Measurements from ENCODE around the gene VSIG10L2.

VSIG10L2 gene

DNA sequence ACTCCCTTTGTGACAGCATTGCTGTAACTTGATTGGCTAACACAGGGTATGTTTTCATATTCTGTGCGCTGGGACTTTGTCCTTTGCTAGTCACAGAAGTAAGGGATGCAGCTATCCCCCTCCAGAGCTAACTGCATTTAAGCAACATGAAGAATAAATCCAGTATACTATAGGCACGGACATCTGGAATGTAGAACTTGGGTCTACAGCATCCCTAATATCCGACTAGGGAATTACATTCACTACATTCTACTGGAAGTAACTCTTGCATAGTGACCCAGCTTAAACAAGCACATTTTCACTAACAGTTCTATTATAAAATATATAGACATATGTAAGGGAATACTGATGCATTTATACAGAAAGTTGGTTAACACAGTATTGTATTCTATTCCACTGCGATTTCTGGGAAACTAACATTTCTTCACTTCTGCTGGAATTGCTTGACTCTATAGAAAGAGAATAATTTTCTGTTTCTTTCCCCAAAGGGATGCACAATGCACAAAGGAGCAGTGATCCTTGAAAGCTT, 13.1 kb downstream of the VSIG10L2 start:
- no peaks in the 10 kb centered on the region for H3K9me2 ChIP-seq (replicated peaks; ENCODE audit: insufficient read depth, low read length)
- H3K27me3 ChIP-seq (ENCODE audit: low read length) = no peaks in the 10 kb centered on the region
- H3K36me3 ChIP-seq (ENCODE audit: low read length) = no peaks in the 10 kb centered on the region
- no peaks in the 10 kb centered on the region for H3F3A ChIP-seq (ENCODE audit: insufficient read depth)
- H3K9me3 ChIP-seq (ENCODE audit: insufficient read depth, low read length) = no peaks in the 10 kb centered on the region
- no peak overlapping the region for H3K4me2 ChIP-seq (ENCODE audit: low read depth, low read length, poor library complexity, severe bottlenecking)
- H3K79me2 ChIP-seq (ENCODE audit: insufficient read depth, low read length) = no peaks in the 10 kb centered on the region
- no peak overlapping the region for H3K27ac ChIP-seq (ENCODE audit: low read depth, low read length)
- no peak overlapping the region for H3K9ac ChIP-seq (ENCODE audit: low read length)
- TF ChIP-seq, protein P1, sequence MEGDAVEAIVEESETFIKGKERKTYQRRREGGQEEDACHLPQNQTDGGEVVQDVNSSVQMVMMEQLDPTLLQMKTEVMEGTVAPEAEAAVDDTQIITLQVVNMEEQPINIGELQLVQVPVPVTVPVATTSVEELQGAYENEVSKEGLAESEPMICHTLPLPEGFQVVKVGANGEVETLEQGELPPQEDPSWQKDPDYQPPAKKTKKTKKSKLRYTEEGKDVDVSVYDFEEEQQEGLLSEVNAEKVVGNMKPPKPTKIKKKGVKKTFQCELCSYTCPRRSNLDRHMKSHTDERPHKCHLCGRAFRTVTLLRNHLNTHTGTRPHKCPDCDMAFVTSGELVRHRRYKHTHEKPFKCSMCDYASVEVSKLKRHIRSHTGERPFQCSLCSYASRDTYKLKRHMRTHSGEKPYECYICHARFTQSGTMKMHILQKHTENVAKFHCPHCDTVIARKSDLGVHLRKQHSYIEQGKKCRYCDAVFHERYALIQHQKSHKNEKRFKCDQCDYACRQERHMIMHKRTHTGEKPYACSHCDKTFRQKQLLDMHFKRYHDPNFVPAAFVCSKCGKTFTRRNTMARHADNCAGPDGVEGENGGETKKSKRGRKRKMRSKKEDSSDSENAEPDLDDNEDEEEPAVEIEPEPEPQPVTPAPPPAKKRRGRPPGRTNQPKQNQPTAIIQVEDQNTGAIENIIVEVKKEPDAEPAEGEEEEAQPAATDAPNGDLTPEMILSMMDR (IDR thresholded peaks at IDR 0.05; ENCODE audit: insufficient read depth, low read length, poor library complexity, severe bottlenecking) = no peak
- TF ChIP-seq EZH2phosphoT487 (conservative IDR thresholded peaks at IDR 0.05; ENCODE audit: low read length) = no peak
- no peak overlapping the region for H3K4me3 ChIP-seq (ENCODE audit: insufficient read depth, low read length, poor library complexity, severe bottlenecking)
- H4K20me1 ChIP-seq (ENCODE audit: low read depth, low read length) = no peaks in the 10 kb centered on the region
- no peak overlapping the region for H2AFZ ChIP-seq (ENCODE audit: low read depth, low read length, severe bottlenecking)

DNA sequence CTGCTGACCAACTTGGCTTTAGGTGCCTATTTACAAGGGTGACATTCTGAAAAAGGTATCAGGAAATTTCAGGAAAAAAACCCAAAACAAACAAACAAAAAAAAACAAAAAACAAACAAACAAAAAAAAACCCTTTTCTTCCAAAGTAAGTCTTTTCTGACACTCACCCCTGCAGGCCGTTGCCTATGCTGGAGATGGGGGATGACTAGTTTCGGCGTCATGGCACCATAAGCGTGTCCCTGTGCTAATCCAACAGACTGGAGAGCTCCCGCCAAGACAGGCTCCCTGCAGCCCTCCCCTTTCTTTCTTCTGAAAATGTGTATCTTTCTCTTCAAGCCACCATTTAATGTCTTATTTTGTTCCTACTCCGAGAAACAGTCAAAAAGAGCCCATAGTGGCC, 13.7 kb downstream of the VSIG10L2 start:
- Histone ChIP-seq H3K4me2 (ENCODE audit: low read depth, low read length, poor library complexity, severe bottlenecking) (no peak overlapping the region), H4K20me1 (ENCODE audit: low read depth, low read length) (no peaks in the 10 kb centered on the region), H2AFZ (ENCODE audit: low read depth, low read length, severe bottlenecking) (no peak overlapping the region), H3K9me3 (ENCODE audit: insufficient read depth, low read length) (no peaks in the 10 kb centered on the region), H3K9ac (ENCODE audit: low read length) (no peak overlapping the region), H3F3A (ENCODE audit: insufficient read depth) (no peaks in the 10 kb centered on the region), H3K27me3 (ENCODE audit: low read length) (no peaks in the 10 kb centered on the region), H3K4me3 (ENCODE audit: insufficient read depth, low read length, poor library complexity, severe bottlenecking) (no peak overlapping the region), H3K27ac (ENCODE audit: low read depth, low read length) (no peak overlapping the region), H3K36me3 (ENCODE audit: low read length) (no peaks in the 10 kb centered on the region), H3K79me2 (ENCODE audit: insufficient read depth, low read length) (no peaks in the 10 kb centered on the region), H3K9me2 (replicated peaks; ENCODE audit: insufficient read depth, low read length) (no peaks in the 10 kb centered on the region)
- TF ChIP-seq, protein P1 (IDR thresholded peaks at IDR 0.05; ENCODE audit: insufficient read depth, low read length, poor library complexity, severe bottlenecking) = no peak
- TF ChIP-seq EZH2phosphoT487 (conservative IDR thresholded peaks at IDR 0.05; ENCODE audit: low read length) = no peak

DNA sequence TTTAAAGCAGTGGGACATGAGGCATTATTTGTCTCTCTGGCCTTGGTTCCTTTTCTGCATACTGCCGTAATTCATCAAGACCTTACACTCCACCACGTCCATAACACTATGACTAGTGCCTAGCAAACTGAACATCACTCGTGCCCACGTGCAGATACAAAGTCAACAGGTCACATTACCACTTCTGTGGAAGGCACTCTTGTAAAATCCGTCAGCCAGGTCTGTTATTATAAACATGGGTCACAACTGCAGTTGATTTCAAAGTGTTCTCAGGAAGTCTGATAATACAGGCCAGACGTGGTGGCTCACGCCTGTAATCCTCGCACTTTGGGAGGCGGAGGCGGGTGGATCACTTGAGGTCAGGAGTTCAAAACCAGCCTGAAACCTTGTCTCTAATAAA, 14.1 kb downstream of the VSIG10L2 start:
- H3K9me2 ChIP-seq (replicated peaks; ENCODE audit: insufficient read depth, low read length) = no peaks in the 10 kb centered on the region
- no peaks in the 10 kb centered on the region for H3K79me2 ChIP-seq (ENCODE audit: insufficient read depth, low read length)
- H3K27ac ChIP-seq (ENCODE audit: low read depth, low read length) = no peak overlapping the region
- no peak overlapping the region for H3K4me2 ChIP-seq (ENCODE audit: low read depth, low read length, poor library complexity, severe bottlenecking)
- H3K36me3 ChIP-seq (ENCODE audit: low read length) = no peaks in the 10 kb centered on the region
- no peak overlapping the region for H3K9ac ChIP-seq (ENCODE audit: low read length)
- no peak overlapping the region for H2AFZ ChIP-seq (ENCODE audit: low read depth, low read length, severe bottlenecking)
- no peaks in the 10 kb centered on the region for H4K20me1 ChIP-seq (ENCODE audit: low read depth, low read length)
- no peaks in the 10 kb centered on the region for H3F3A ChIP-seq (ENCODE audit: insufficient read depth)
- no peaks in the 10 kb centered on the region for H3K9me3 ChIP-seq (ENCODE audit: insufficient read depth, low read length)
- no peaks in the 10 kb centered on the region for H3K27me3 ChIP-seq (ENCODE audit: low read length)
- no peak overlapping the region for H3K4me3 ChIP-seq (ENCODE audit: insufficient read depth, low read length, poor library complexity, severe bottlenecking)
- TF ChIP-seq EZH2phosphoT487 (conservative IDR thresholded peaks at IDR 0.05; ENCODE audit: low read length) = no peak
- TF ChIP-seq, protein P1 (IDR thresholded peaks at IDR 0.05; ENCODE audit: insufficient read depth, low read length, poor library complexity, severe bottlenecking) = no peak
